HL-60 (cell line): Measurements from ENCODE around the gene NSUN7.

Source experiments
- DNase-seq, 2 experiments: peaks; one replicate each; pipeline ENCODE4 v3.0.0-alpha.2; 2010 to 2020; ENCODE audit warnings: low read depth in 1 of 2, low spot score in 1 of 2
- H3K27ac ChIP-seq: fragments of 250-450 bp; sonication (Bioruptor Pico); replicated peaks from 2 replicates; pipeline ENCODE4 v1.5.1; 2020; ENCODE audit warnings: mild to moderate bottlenecking, moderate library complexity
- H3K27me3 ChIP-seq: fragments of 250-450 bp; sonication (Bioruptor Pico); 2 replicates; pipeline ENCODE4 v1.5.1; 2021; ENCODE audit warnings: mild to moderate bottlenecking, moderate library complexity; ENCODE audit not compliant: insufficient read depth, poor library complexity, severe bottlenecking
- H3K4me3 ChIP-seq: replicated peaks from 2 replicates; pipeline ENCODE4 v1.5.1; 2011; ENCODE audit warnings: mild to moderate bottlenecking, control low read depth, low read length; ENCODE audit not compliant: insufficient read depth
- CTCF ChIP-seq: IDR thresholded peaks from one replicate; pipeline ENCODE4 v1.5.1; 2011; ENCODE audit warnings: low read length, control low read depth, inconsistent platforms; ENCODE audit not compliant: insufficient read depth
- GABPA ChIP-seq: IDR thresholded peaks from 2 replicates; pipeline ENCODE4 v1.6.1; 2012; ENCODE audit warnings: low read depth
- POLR2AphosphoS5 ChIP-seq: IDR thresholded peaks from 2 replicates; pipeline ENCODE4 v1.6.1; 2012; ENCODE audit warnings: low read depth
- REST ChIP-seq: IDR thresholded peaks from 2 replicates; pipeline ENCODE4 v1.6.1; 2012; ENCODE audit warnings: low read depth; ENCODE audit not compliant: insufficient replicate concordance
- SPI1 ChIP-seq: IDR thresholded peaks from 2 replicates; pipeline ENCODE4 v1.6.1; 2012; ENCODE audit warnings: low read depth, mild to moderate bottlenecking, borderline replicate concordance

Gene NSUN7

GRCh38 chr4:40778090-40778489 lies 28.3 kb downstream of the NSUN7 start:
- H3K4me3 ChIP-seq: no peak overlapping the region
- no peak overlapping the region for H3K27ac ChIP-seq
- TF ChIP-seq REST (no peak), CTCF (no peak), GABPA (no peak)
- H3K27me3 ChIP-seq: no peaks in the 10 kb centered on the region
- no peak for DNase-seq

- Histone ChIP-seq H3K27ac (no peak overlapping the region), H3K27me3 (no peaks in the 10 kb centered on the region), H3K4me3 (no peak overlapping the region)
- TF ChIP-seq REST (no peak), GABPA (no peak), POLR2AphosphoS5 (no peak), CTCF (no peak), SPI1 (no peak)
- no peak for DNase-seq
Observed at GRCh38 chr4:40782876-40783275, 33.1 kb downstream of the NSUN7 start.

- DNase-seq: no peak
- Histone ChIP-seq H3K27ac (no peak overlapping the region), H3K27me3 (no peaks in the 10 kb centered on the region), H3K4me3 (no peak overlapping the region)
- TF ChIP-seq CTCF: no peak
- no peak for TF ChIP-seq GABPA
- no peak for TF ChIP-seq POLR2AphosphoS5
- TF ChIP-seq REST: no peak
- TF ChIP-seq SPI1: no peak
Observed at GRCh38 chr4:40785727-40786126, 36.0 kb downstream of the NSUN7 start.
